Gastroesophageal sphincter (tissue), 3 donors: ENCODE measurements around the gene RNLS.

Experiments used
- EP300 ChIP-seq: sonication (generic); formaldehyde crosslinking; IDR thresholded peaks from one replicate; pipeline ENCODE4 v1.6.1; 2017; ENCODE audit warnings: antibody characterized with exemption, mild to moderate bottlenecking
- POLR2A ChIP-seq, 2 donors: fragments of 450-650 bp; IDR thresholded peaks; one replicate each; pipeline ENCODE4 v1.6.1; 2017; ENCODE audit warnings: antibody characterized with exemption in 2 of 2, mild to moderate bottlenecking in 2 of 2, moderate library complexity in 1 of 2
- POLR2AphosphoS5 ChIP-seq: sonication (generic); formaldehyde crosslinking; IDR thresholded peaks from one replicate; pipeline ENCODE4 v1.6.1; 2017; ENCODE audit warnings: antibody characterized with exemption
- TF ChIP-seq, protein P1 (sequence below), 4 experiments: fragments of 200-600 bp in 2 of 4; fragments of 450-650 bp in 2 of 4; sonication (generic) in 1 of 4; IDR thresholded peaks; one replicate each; pipeline ENCODE4 v1.5.1; 2017 to 2019; ENCODE audit warnings: antibody characterized with exemption in 4 of 4, mild to moderate bottlenecking in 2 of 4, moderate library complexity in 2 of 4

DNA sequence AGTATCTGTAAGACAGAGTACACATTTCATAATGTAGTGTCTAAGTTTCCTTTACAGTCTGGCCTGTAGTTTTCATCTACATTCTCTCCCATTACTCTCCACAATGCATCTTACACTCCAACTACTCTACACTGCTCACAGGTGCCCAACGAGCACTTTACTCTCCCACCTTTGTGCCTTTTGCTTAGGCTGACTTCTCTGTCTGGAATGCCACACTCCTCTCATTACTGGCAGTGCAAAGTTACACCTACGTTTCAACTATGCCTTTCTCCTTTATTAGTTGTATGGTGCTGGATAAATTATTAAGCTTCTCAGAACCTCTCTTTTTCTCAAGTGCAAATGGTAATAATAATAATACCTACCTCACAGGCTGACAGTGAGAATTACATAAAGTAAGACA lies 70.5 kb downstream of the RNLS start:
- TF ChIP-seq, protein P1, sequence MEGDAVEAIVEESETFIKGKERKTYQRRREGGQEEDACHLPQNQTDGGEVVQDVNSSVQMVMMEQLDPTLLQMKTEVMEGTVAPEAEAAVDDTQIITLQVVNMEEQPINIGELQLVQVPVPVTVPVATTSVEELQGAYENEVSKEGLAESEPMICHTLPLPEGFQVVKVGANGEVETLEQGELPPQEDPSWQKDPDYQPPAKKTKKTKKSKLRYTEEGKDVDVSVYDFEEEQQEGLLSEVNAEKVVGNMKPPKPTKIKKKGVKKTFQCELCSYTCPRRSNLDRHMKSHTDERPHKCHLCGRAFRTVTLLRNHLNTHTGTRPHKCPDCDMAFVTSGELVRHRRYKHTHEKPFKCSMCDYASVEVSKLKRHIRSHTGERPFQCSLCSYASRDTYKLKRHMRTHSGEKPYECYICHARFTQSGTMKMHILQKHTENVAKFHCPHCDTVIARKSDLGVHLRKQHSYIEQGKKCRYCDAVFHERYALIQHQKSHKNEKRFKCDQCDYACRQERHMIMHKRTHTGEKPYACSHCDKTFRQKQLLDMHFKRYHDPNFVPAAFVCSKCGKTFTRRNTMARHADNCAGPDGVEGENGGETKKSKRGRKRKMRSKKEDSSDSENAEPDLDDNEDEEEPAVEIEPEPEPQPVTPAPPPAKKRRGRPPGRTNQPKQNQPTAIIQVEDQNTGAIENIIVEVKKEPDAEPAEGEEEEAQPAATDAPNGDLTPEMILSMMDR (IDR thresholded peaks at IDR 0.05), result no peak
- TF ChIP-seq EP300 (no peak), POLR2A (IDR thresholded peaks at IDR 0.05) (no peak), POLR2AphosphoS5 (no peak)
